Upper lobe of left lung (tissue), 6 donors: ENCODE measurements around the gene TMEM18. TPM values are rescaled to one million over a fixed set of nuclear protein-coding genes. Genes with fewer than 3 reads are reported as not detected.

Experiments used
- ATAC-seq, 2 donors: fragments of 200-7000 bp; cut with Tn5 transposase; one replicate each; pipeline ENCODE4 v1.9.1; 2022; ENCODE audit warnings: mild to moderate bottlenecking in 2 of 2, moderate library complexity in 2 of 2; ENCODE audit not compliant: low FRiP score in 2 of 2
- DNase-seq, 2 donors: peaks; one replicate each; pipeline ENCODE4 v3.0.0-alpha.2; 2019 to 2020
- H3K27ac ChIP-seq, 4 donors: fragments of 200-600 bp; sonication (generic); one replicate each; pipeline ENCODE4 v1.5.1; 2016 to 2019
- H3K27me3 ChIP-seq, 4 donors: fragments of 200-600 bp; sonication (generic); one replicate each; pipeline ENCODE4 v1.5.1; 2017 to 2019
- H3K36me3 ChIP-seq, 4 donors: fragments of 200-600 bp; sonication (generic); one replicate each; pipeline ENCODE4 v1.5.1; 2016 to 2019
- H3K4me1 ChIP-seq, 4 donors: fragments of 200-600 bp; sonication (generic); one replicate each; pipeline ENCODE4 v1.5.1; 2018 to 2019
- H3K4me3 ChIP-seq, 4 donors: fragments of 200-600 bp; sonication (generic); one replicate each; pipeline ENCODE4 v1.5.1; 2017 to 2019; ENCODE audit warnings: mild to moderate bottlenecking in 2 of 4, moderate library complexity in 1 of 4
- H3K9me3 ChIP-seq, 4 donors: fragments of 200-600 bp; sonication (generic); one replicate each; pipeline ENCODE4 v1.5.1; 2018 to 2019
- CTCF ChIP-seq, 6 experiments: fragments of 450-650 bp in 4 of 6; fragments of 200-600 bp in 2 of 6; sonication (generic) in 2 of 6; IDR thresholded peaks; one replicate each; pipeline ENCODE4 v1.5.1; 2016 to 2019; ENCODE audit warnings: antibody characterized with exemption in 6 of 6
- EP300 ChIP-seq, 4 donors: sonication (generic); formaldehyde crosslinking; IDR thresholded peaks; one replicate each; pipeline ENCODE4 v1.5.1; 2017; ENCODE audit warnings: antibody characterized with exemption in 4 of 4, control low read depth in 2 of 4
- POLR2A ChIP-seq, 4 donors: fragments of 450-650 bp; IDR thresholded peaks; one replicate each; pipeline ENCODE4 v1.5.1; 2016 to 2017; ENCODE audit warnings: antibody characterized with exemption in 4 of 4, mild to moderate bottlenecking in 2 of 4
- POLR2AphosphoS5 ChIP-seq, 2 donors: sonication (generic); formaldehyde crosslinking; IDR thresholded peaks; one replicate each; pipeline ENCODE4 v1.5.1; 2017; ENCODE audit warnings: antibody characterized with exemption in 2 of 2
- WGBS, 2 donors: methylation state at CpG; one replicate each; pipeline ENCODE4 v1.1.5; 2017 to 2018; 5-methylcytosine and 5-hydroxymethylcytosine counted together
- total RNA-seq, 6 donors: library from RNA; depleted of rRNA in 4 of 6; stranded (reverse); fragments of >200 nt in 4 of 6; gene quantifications; one replicate each; pipeline versions ENCODE4 v1.1.0 to v1.2.1, GENCODE V29; 2016 to 2021
- donor health status: DM: no; HTN: no; CAD: no; lungs with moderate emphysema.
- donor health status: DM: no; HTN: yes; CAD: no; lungs with severe emphysema.

Gene TMEM18
- total RNA-seq, 6 donors from 2014 or later, result 5.0 to 31.4 (median 17.3) TPM

GRCh38 chr2:720842-721241, 43.6 kb upstream of the TMEM18 start:
- no peak for ATAC-seq
- Histone ChIP-seq H3K36me3 (no peaks in the 10 kb centered on the region), H3K9me3 (no peaks in the 10 kb centered on the region), H3K4me3 (no peak overlapping the region), H3K27ac (no peak overlapping the region), H3K4me1 (no peaks in the 10 kb centered on the region), H3K27me3 (no peaks in the 10 kb centered on the region)
- WGBS, 2 donors, result 92 to 93% methylated on average over 18 to 21 of the region's 21 CpGs
- no peak for TF ChIP-seq POLR2A (IDR thresholded peaks at IDR 0.05)
- no peak for TF ChIP-seq CTCF (IDR thresholded peaks at IDR 0.05)
- TF ChIP-seq EP300 (IDR thresholded peaks at IDR 0.05), result no peak
- no peak for TF ChIP-seq POLR2AphosphoS5 (IDR thresholded peaks at IDR 0.05)
- DNase-seq, result peak in 1 of 2 donors; percentile 24

- no peak for ATAC-seq
- no peaks in the 10 kb centered on the region for H3K27me3 ChIP-seq
- H3K9me3 ChIP-seq, result no peaks in the 10 kb centered on the region
- no peak for TF ChIP-seq POLR2A (IDR thresholded peaks at IDR 0.05)
- no peak for TF ChIP-seq POLR2AphosphoS5 (IDR thresholded peaks at IDR 0.05)
- no peak for TF ChIP-seq CTCF (IDR thresholded peaks at IDR 0.05)
- no peak for TF ChIP-seq EP300 (IDR thresholded peaks at IDR 0.05)
- WGBS, 2 donors, result 49 to 56% methylated on average over 9 of the region's 9 CpGs
- DNase-seq, result no peak
- H3K4me3 ChIP-seq, result no peak overlapping the region
- H3K36me3 ChIP-seq, result no peaks in the 10 kb centered on the region
- no peak overlapping the region for H3K27ac ChIP-seq
- no peaks in the 10 kb centered on the region for H3K4me1 ChIP-seq
Observed at GRCh38 chr2:719734-720133, 42.5 kb upstream of the TMEM18 start.

- H3K4me1 ChIP-seq, result no peaks in the 10 kb centered on the region
- no peaks in the 10 kb centered on the region for H3K36me3 ChIP-seq
- no peak for TF ChIP-seq POLR2AphosphoS5 (IDR thresholded peaks at IDR 0.05)
- no peak for TF ChIP-seq EP300 (IDR thresholded peaks at IDR 0.05)
- TF ChIP-seq CTCF (IDR thresholded peaks at IDR 0.05), result no peak
- H3K27ac ChIP-seq, result no peak overlapping the region
- DNase-seq (no peak), ATAC-seq (no peak)
- no peaks in the 10 kb centered on the region for H3K27me3 ChIP-seq
- no peak overlapping the region for H3K4me3 ChIP-seq
- no peaks in the 10 kb centered on the region for H3K9me3 ChIP-seq
Observed at GRCh38 chr2:719191-719590, 42.0 kb upstream of the TMEM18 start.

GRCh38 chr2:717661-718060, 40.5 kb upstream of the TMEM18 start:
- 91 to 97% methylated on average over 5 of the region's 5 CpGs for WGBS, 2 donors
- Histone ChIP-seq H3K27me3 (no peaks in the 10 kb centered on the region), H3K9me3 (no peaks in the 10 kb centered on the region), H3K27ac (no peak overlapping the region), H3K4me1 (no peaks in the 10 kb centered on the region), H3K4me3 (no peak overlapping the region), H3K36me3 (no peaks in the 10 kb centered on the region)
- TF ChIP-seq POLR2A (IDR thresholded peaks at IDR 0.05) (no peak), CTCF (IDR thresholded peaks at IDR 0.05) (no peak), EP300 (IDR thresholded peaks at IDR 0.05) (no peak), POLR2AphosphoS5 (IDR thresholded peaks at IDR 0.05) (no peak)
- DNase-seq (no peak), ATAC-seq (no peak)

- TF ChIP-seq CTCF (IDR thresholded peaks at IDR 0.05), result peak in 1 of 6 experiments; percentile 6
- TF ChIP-seq EP300 (IDR thresholded peaks at IDR 0.05), result no peak
- ATAC-seq, result peak in 1 of 2 donors; percentile 20
- no peaks in the 10 kb centered on the region for H3K27me3 ChIP-seq
Observed at GRCh38 chr2:715854-716560, 38.8 kb upstream of the TMEM18 start.

More at GRCh38 chr2:715854-716560, 38.8 kb upstream of the TMEM18 start:
- peak in 1 of 2 donors; percentile 56 for DNase-seq
- Histone ChIP-seq H3K36me3 (no peaks in the 10 kb centered on the region), H3K4me1 (no peaks in the 10 kb centered on the region), H3K9me3 (no peaks in the 10 kb centered on the region), H3K4me3 (no peak overlapping the region), H3K27ac (no peak overlapping the region)
- WGBS, 2 donors, result 65 to 67% methylated on average over 12 to 18 of the region's 18 CpGs
